Cerebellar cortex (tissue), 1 donor: ENCODE measurements around the gene ENOSF1.

ENCODE experiments used
- DNase-seq: peaks from one replicate; pipeline ENCODE4 v3.0.0-alpha.2; 2015; ENCODE audit warnings: low spot score

Gene ENOSF1

DNA sequence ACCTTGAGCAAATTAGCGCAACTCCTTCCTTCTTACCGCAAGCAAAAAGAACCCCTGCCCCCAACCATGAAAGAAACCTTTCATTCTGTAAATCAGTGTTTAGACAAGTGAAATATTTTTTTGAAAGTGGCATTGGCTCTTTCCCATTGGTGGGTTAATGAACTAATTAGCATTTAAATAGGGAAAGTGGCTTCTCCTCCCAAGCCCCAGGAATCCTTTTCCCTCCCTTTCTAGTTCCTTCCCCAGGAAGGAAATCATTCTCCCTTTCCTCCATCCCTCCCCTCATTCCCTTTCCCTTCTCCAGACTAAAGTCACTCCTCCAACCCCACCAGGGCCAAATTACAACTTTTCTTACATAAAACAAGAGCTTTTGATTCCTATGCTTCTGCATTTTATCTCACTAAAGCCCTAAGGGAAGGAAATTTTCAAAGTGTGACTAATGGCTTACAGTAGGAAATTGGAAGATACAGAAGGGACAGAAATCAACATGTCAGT is 77.8 kb downstream of the ENOSF1 start:
- DNase-seq: no peak

DNA sequence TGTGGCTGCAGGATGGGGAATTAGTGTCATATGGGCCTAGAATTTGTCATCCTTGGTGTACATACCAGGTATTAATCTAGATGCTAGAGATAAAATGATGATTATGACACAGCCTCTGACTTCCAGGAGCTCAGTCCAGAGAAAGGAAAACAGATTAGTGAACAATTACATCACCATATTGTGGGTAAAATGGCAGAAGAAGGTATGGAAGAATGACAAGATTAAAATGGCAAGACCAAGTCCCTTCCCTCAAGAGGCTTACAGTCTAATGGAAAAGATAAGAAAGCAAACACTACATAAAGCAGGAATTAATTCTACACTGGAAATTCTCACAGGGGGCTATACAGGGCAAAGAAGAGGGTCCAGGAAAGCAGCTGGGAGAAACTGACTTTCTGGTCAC is 80.9 kb downstream of the ENOSF1 start:
- DNase-seq: no peak

DNA sequence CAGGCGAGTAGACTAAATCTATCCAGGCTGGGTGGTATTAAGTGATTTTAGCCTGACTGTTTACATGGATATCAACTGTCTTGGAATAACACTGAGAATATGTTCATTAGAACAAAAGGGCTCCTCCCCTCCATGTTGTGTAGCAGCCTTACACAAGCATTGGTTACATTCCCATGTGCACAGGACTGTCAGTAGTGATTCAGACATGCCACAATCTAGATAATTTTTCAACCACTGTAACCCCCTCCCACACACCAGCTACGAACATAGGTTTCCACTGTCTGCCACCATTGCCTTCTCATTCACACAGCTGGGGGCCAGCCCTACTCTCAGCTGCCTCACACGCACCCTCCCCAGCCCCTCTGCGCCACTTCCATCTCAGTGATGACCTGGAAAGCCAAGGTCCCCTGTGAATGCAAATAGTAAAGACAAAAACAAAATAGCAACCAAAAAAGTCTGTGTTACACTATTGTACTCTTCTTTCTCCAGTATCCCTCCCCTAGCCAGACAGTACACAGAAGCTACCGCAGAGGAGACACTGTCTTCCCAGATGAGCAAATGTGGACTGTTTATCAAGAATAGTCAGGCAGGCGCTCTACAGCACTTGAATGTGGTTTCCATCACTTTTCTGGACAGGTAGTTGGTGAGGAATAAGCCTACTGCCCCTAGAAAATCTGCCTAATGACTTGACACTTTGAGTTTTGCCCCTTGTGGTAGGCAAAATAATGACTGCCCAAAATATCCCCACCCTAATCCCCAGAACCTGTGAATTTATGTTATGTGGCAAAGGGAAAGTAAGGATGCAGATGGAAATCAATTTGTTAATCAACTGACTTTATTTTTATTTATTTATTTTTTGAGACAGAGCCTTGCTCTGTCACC is 82.9 kb downstream of the ENOSF1 start:
- DNase-seq: no peak

DNA sequence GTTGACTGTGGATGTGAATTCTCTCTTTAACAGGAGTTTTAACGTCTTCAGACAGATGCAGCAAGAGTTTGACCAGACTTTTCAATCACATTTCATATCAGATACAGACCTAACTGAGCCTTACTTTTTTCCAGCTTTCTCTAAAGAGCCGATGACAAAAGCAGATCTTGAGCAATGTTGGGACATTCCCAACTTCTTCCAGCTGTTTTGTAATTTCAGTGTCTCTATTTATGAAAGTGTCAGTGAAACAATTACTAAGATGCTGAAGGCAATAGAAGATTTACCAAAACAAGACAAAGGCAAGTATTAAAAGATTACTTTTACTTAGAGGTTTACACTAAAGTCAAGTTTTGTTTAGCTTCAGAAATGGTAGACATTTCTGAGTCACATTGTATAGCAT is 85.2 kb downstream of the ENOSF1 start:
- no peak for DNase-seq

GRCh38 chr18:623761-624620 is 88.4 kb downstream of the ENOSF1 start:
- peak; percentile 53 for DNase-seq

DNA sequence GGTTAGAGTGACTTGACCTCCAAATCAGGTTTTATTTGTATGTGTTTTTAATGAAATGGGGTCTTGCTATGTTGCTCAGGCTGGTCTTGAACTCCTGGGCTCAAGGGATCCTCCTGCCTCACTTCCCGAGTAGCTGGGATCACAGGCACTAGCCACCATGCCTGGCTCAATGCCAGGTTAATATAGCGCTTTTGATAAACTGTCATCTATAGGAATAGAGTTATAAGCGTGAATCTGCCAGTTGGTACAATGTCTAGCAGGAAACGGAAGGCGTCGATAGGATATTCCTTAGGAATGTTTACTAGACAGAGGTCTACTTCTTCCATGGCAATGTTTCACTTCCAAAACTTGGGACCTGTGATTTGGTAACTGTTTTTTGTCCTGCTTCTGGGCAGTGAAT is 90.1 kb downstream of the ENOSF1 start:
- DNase-seq: no peak

- no peak for DNase-seq
These were observed 91.0 kb downstream of the ENOSF1 start for GRCh38 chr18:621291-622043.
